ENCODE results near the gene PIN4. TPM values are rescaled to one million over a fixed set of nuclear protein-coding genes. Genes with fewer than 3 reads are reported as not detected.

Gene PIN4
- total and polyA plus RNA-seq, 2 experiments from 2014 or later: 16.3 to 39.4 TPM

DNA sequence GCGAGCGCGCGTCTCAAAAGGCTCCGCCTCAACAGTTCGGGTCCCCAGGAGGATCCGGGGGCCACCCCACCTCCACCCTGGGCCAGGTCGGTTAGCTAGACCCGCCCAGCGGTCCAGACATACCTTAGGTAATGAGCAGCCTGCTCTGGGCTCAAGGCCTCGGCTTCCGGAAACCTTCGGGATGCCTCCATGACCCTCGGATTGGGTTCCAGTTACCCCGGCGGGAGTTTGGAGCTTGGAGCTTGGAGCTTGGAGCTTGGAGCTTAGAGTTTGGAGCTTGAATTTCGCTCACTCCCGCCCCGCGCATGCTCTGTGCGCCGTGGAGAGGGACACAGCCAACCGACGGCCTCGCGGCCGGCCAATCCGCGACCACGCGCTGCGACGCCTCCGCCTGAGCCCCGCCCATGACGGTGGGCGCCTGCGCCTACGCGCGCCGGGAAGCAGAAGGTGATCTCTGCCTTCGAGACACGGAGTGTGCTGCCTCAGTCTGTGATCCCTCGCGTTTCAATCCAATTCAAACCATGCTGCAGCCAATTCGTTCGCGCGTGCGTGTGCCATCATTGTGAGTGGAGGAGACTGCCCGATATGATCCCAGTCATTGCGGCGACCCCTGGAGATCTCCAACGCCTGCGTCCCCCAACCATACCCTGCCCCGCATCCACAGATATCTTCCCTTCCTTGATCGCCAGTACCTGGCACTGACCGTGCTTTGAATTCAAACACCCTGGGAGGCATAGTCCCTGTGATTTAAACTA is 57.3 kb downstream of the PIN4 start, which contains the start of gene ERCC6L:
Gene ERCC6L (minus strand): TSS at position 307 of the 755 bp plus-strand sequence. CDS start 116 bp downstream, at position 191.
- Histone ChIP-seq H3K9me2 (replicated peaks; ENCODE audit: insufficient read depth) (no peaks in the 10 kb centered on the region), H3K79me2 (no peaks in the 10 kb centered on the region), H2AFZ (peak within 1 kb of the TSS; percentile 53), H3K4me2 (peak within 1 kb of the TSS; percentile 85), H3K36me3 (replicated peaks; ENCODE audit: insufficient read depth, low read depth) (no peaks in the 10 kb centered on the region), H3K27ac (peak within 1 kb of the TSS; percentile 52), H3K4me3 (no peak within 1 kb of the TSS), H4K20me1 (ENCODE audit: insufficient read depth, poor library complexity, severe bottlenecking) (no peaks in the 10 kb centered on the region), H3K27me3 (no peaks in the 10 kb centered on the region), H3K9me3 (ENCODE audit: low read depth) (no peaks in the 10 kb centered on the region), H3K4me1 (ENCODE audit: insufficient read depth) (no peaks in the 10 kb centered on the region)
- peak; percentile 93 for DNase-seq (ENCODE audit: low spot score)
- TF ChIP-seq, protein P1, sequence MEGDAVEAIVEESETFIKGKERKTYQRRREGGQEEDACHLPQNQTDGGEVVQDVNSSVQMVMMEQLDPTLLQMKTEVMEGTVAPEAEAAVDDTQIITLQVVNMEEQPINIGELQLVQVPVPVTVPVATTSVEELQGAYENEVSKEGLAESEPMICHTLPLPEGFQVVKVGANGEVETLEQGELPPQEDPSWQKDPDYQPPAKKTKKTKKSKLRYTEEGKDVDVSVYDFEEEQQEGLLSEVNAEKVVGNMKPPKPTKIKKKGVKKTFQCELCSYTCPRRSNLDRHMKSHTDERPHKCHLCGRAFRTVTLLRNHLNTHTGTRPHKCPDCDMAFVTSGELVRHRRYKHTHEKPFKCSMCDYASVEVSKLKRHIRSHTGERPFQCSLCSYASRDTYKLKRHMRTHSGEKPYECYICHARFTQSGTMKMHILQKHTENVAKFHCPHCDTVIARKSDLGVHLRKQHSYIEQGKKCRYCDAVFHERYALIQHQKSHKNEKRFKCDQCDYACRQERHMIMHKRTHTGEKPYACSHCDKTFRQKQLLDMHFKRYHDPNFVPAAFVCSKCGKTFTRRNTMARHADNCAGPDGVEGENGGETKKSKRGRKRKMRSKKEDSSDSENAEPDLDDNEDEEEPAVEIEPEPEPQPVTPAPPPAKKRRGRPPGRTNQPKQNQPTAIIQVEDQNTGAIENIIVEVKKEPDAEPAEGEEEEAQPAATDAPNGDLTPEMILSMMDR (IDR thresholded peaks at IDR 0.05; ENCODE audit: poor library complexity): no peak
- no peak for TF ChIP-seq EZH2phosphoT487 (IDR thresholded peaks at IDR 0.05; ENCODE audit: low read depth, severe bottlenecking, unreplicated experiment)
- TF ChIP-seq EZH2 (IDR thresholded peaks at IDR 0.05; ENCODE audit: borderline replicate concordance): no peak
- 59% methylated on average over 56 of the region's 59 CpGs for WGBS (ENCODE audit: low lambda C conversion rate, missing lambda C conversion rate)

DNA sequence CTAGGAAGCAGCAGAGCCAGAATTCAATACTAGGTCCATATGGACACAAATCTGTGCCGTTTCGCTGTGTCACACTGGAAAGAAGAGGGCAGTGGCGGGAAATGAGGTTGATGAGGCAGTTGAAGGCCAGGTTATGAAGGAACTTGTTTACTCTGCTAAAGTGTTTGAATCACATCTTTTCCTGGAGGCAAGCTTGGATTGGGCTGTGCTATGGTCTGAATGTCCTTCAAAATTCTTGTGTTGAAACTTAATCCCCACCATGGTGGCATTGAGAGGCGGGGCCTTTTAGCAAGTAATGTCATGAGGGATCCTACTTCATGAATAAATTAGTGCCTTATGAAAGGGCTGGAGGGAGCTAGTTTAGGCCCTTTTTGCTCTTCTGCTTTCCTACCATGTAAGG is 59.4 kb downstream of the PIN4 start:
- no peaks in the 10 kb centered on the region for H3K36me3 ChIP-seq (replicated peaks; ENCODE audit: insufficient read depth, low read depth)
- H3K9me2 ChIP-seq (replicated peaks; ENCODE audit: insufficient read depth): no peaks in the 10 kb centered on the region
- no peak overlapping the region for H3K27ac ChIP-seq
- no peaks in the 10 kb centered on the region for H3K27me3 ChIP-seq
- no peak overlapping the region for H3K4me3 ChIP-seq
- no peak for DNase-seq (ENCODE audit: low spot score)
- no peak overlapping the region for H2AFZ ChIP-seq
- TF ChIP-seq EZH2phosphoT487 (IDR thresholded peaks at IDR 0.05; ENCODE audit: low read depth, severe bottlenecking, unreplicated experiment): no peak
- no peak for TF ChIP-seq EZH2 (IDR thresholded peaks at IDR 0.05; ENCODE audit: borderline replicate concordance)
- TF ChIP-seq, protein P1 (IDR thresholded peaks at IDR 0.05; ENCODE audit: poor library complexity): no peak
- H3K9me3 ChIP-seq (ENCODE audit: low read depth): no peaks in the 10 kb centered on the region
- no peaks in the 10 kb centered on the region for H3K79me2 ChIP-seq
- no peaks in the 10 kb centered on the region for H4K20me1 ChIP-seq (ENCODE audit: insufficient read depth, poor library complexity, severe bottlenecking)
- H3K4me1 ChIP-seq (ENCODE audit: insufficient read depth): no peaks in the 10 kb centered on the region
- H3K4me2 ChIP-seq: no peak overlapping the region
- 86% methylated on average over 4 of the region's 4 CpGs for WGBS (ENCODE audit: low lambda C conversion rate, missing lambda C conversion rate)

DNA sequence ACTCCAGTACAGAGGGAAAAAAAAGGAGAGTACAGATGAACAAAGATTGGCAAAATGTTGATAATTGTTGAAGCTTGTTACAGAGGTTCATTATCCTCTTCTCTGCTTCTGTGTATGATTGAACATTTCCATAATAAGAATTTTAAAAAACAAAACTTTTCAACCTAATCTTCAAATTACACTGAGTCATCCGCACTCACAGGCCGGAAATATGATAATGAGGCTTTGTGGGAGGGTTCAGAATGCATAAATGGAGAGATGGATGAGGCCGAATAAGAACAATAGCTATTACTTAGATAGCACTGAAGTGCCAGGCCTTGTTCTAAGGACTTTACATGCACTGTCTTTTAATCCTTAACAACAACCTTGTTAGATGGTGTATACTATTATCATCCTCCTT is 61.9 kb downstream of the PIN4 start:
- no peak overlapping the region for H3K27ac ChIP-seq
- DNase-seq (ENCODE audit: low spot score): no peak
- H3K27me3 ChIP-seq: no peaks in the 10 kb centered on the region
- H3K9me2 ChIP-seq (replicated peaks; ENCODE audit: insufficient read depth): no peaks in the 10 kb centered on the region
- TF ChIP-seq EZH2phosphoT487 (IDR thresholded peaks at IDR 0.05; ENCODE audit: low read depth, severe bottlenecking, unreplicated experiment): no peak
- no peak for TF ChIP-seq EZH2 (IDR thresholded peaks at IDR 0.05; ENCODE audit: borderline replicate concordance)
- TF ChIP-seq, protein P1 (IDR thresholded peaks at IDR 0.05; ENCODE audit: poor library complexity): no peak
- no peak overlapping the region for H2AFZ ChIP-seq
- H4K20me1 ChIP-seq (ENCODE audit: insufficient read depth, poor library complexity, severe bottlenecking): no peaks in the 10 kb centered on the region
- no peaks in the 10 kb centered on the region for H3K4me1 ChIP-seq (ENCODE audit: insufficient read depth)
- no peaks in the 10 kb centered on the region for H3K79me2 ChIP-seq
- 53% methylated on average over 3 of the region's 3 CpGs for WGBS (ENCODE audit: low lambda C conversion rate, missing lambda C conversion rate)
- no peak overlapping the region for H3K4me2 ChIP-seq
- no peak overlapping the region for H3K4me3 ChIP-seq
- no peaks in the 10 kb centered on the region for H3K9me3 ChIP-seq (ENCODE audit: low read depth)
- no peaks in the 10 kb centered on the region for H3K36me3 ChIP-seq (replicated peaks; ENCODE audit: insufficient read depth, low read depth)
